AG08395 (cell line): ENCODE measurements around the gene PRKG1.
A peak's percentile ranks its signal among the peaks of the same experiment; 100 is the strongest.
"Not testable (repeated sequence)": the region's sequence is repeated elsewhere in the genome, so short reads cannot be mapped to it uniquely, and the experiment has no call there.

Source experiments
- DNase-seq: peaks from one replicate; pipeline ENCODE4 v3.0.0; 2012; ENCODE audit warnings: mixed read lengths, low spot score

PRKG1 gene

DNA sequence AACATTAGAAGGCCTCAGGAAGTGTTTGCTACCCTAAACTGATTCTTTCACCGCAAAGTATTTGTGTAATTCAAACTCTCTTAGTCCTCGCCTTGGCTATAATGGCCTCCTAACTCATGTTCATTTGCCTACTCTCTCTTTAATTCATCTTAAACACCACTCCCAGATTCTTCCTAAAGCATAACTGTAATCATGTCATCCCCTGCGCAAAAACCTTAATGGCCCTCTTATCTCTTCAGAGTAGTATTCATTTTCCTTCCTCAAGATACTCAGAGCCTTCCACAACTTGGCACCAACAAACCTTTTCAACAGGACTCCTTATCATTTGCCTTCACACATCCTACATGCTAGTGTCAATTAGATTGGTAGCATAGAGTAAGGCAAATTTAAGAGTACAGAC lies 582.2 kb downstream of the PRKG1 start:
- no peak for DNase-seq

DNA sequence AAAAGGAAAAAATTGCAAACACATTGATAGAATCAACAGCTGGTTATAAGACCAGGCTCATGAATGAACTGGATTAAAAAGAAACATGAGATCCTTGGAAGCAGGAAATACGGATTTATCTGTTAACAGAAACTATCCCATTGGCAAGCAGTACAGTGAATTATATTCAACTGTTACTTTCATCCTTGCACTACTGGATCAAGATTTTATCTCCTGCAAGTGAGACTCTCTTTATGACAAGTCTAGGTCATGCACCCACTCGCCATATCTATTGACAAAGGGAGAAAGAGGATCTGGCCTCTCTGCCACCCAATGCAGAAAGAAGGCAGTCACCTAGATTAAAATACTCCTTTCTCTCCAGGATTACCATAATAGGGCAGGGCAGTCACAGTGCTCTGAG lies 583.7 kb downstream of the PRKG1 start:
- DNase-seq = no peak

DNA sequence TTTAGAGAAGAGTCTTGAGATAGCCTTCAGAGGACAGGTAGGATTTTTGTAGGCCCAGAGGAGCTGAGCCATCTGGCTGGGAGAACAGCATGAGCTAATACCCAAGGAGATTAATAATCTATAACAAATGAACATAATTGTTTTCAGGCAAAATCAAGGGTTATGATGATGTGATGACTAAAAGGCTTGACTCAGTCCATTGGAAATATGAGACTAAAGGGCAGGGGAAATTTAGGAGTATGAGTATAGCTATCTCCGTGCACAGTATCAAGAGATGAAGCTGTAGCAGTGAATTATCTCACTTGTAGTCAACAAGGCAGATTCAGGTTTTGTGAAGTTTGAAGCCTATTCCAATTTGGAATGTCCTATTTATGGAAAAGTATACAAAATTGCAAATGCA lies 585.1 kb downstream of the PRKG1 start:
- no peak for DNase-seq

DNA sequence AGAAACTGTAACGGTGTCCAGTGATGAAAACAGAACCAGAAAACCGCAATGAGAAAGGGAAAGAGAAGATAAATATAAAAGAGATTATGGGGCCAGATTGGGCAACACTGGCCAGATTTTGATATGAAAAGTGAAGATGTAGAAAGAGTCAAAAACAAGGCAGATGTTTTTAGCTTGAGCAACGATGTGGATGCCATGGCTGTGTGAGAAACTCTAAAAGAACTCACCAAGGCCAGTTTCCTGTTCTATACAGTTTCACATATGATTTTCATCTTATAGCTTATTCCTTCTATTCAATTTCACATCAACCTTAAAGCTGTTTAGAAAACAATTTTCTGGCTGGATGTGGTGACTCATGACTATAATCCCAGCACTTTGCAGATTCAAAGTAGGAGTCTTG lies 588.8 kb downstream of the PRKG1 start:
- DNase-seq = no peak

DNA sequence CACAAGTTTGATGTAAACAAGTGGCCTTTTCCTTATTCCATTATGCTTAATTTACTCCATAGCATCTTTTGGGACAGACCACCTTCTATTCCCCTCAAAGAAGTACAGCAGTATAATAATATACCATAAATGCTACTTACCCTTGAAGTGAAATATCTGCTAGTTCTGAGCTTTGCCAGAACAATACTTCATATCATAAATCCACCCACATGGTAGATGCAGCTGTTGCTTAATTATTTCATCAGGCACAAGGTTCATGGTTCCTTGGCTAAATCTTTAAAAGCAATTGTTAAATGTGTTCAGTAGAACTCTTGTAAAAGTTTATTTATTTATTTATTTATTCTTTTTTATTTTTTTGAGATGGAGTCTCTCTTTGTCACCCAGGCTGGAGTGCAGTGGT lies 592.2 kb downstream of the PRKG1 start:
- no peak for DNase-seq

DNA sequence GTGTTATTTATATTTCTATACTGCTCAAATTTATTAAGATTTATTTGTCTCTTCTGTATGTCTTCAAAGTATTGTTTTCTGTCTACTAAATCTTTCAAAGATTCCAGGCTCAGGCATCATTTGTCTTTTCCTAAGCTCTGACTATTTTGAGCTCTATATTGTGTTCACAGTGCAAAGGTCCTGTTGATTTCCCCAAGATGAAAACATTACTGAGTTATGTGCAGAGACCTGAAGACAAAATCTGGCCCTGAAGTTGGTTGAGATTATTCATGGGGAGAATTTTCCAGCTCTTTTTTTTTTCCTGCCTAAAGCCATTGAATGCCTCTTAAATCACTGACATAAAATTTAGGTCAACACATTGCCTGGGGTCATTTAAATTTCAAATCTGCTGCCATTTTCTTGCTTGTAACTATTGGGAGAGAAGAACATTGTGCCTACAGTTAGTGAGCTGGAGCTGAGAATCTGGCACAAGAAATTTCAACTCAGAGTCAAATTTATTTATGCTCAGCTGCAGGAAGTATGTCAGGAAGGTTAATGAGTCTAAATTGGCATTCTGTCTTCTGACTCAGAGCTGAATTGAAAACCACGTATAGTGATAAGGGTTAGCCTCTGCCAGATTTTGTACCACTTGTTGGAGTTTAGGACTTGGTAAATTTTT lies 593.5 kb downstream of the PRKG1 start:
- peak; percentile 25 for DNase-seq

DNA sequence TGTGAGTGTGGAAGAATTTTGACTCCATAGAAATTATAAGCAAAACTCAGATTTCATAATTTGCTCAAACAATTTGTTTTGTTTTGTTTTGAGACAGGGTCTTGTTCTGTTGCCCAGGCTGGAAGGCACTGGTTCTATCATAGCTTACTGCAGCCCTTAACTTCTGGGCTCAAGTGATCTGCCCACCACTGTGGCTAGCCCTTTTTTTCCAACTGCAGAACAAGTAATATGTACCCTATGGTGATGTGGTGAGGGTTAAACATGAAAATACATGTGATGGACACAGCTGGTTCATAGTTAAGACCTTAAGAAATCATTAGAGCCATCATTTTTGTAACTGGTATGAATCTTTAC lies 594.0 kb downstream of the PRKG1 start:
- DNase-seq = no peak

DNA sequence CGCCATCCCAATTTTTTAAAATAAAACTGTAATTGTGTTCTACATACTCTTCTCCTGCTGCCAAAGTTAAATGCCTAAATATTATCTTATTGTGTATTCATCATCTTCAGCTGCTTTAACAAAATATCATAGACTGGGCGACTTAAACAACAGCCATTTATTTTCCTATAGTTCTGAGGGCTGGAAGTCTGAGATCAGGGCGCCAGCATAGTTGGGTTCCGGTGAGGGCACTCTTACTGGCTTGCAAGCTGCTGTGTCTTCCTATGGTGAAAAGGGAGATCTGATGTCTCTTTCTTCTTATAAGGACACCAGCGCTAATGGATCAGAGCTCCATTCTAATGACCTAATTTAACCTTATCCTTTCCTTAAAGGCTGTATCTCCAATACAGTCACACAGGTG lies 594.8 kb downstream of the PRKG1 start:
- no peak for DNase-seq

DNA sequence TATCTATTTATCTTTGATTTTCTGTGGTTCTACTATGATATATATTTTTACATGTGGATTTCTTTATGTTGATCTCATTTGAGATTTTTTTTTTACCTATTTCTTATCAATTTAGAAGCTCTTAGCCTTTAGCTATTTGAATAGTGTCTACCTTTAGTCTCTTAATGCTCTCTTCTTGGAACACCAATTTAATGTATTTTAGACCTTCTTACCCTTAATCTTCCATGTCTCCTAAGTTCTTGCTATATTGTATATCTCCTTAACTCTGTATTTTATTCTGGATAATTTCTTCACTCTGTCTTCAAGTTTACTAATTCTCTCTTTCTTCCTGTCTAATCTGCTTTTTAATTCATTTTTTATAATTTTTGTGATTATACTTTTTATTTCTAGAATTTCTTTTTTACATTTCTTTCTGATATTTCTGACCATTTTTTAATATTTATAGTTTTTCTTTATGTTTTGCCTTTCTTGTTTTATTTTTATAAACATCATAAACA lies 597.8 kb downstream of the PRKG1 start:
- DNase-seq = no peak

DNA sequence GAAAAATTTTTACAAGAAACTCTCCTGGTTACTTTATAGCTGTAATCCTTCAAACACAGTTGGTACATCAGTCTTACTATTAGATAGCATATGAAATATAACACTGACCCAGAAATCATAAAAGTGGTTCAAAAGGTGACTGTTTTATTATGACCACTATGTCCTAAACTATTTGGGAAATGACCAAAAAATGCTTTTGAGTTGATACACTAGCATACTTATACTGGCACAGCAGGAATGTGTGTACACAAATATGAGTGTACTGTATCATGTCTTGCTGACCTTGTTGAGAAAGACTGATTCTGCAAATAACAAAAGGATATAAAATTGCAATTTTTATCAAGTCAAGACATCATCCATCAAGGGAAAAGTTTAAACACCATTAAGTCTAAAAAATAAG lies 600.8 kb downstream of the PRKG1 start:
- DNase-seq = peak; percentile 8

DNA sequence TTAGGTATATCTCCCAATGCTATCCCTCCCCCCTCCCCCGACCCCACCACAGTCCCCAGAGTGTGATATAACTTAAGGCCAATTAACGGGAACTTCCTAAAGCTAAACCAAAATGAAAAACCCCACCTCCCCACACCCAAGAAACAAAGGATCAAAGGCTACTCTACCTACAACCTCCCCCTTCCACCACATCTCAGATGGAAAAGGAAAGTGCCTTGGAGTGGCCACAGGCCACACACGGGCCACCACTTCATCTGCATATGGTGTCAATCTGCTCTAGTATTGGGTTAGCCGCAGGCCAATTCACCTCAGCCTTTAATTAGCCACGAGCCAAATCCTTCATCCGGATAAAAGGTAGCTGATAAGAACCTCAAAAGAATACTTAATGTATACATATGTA lies 605.6 kb downstream of the PRKG1 start:
- DNase-seq = no peak

DNA sequence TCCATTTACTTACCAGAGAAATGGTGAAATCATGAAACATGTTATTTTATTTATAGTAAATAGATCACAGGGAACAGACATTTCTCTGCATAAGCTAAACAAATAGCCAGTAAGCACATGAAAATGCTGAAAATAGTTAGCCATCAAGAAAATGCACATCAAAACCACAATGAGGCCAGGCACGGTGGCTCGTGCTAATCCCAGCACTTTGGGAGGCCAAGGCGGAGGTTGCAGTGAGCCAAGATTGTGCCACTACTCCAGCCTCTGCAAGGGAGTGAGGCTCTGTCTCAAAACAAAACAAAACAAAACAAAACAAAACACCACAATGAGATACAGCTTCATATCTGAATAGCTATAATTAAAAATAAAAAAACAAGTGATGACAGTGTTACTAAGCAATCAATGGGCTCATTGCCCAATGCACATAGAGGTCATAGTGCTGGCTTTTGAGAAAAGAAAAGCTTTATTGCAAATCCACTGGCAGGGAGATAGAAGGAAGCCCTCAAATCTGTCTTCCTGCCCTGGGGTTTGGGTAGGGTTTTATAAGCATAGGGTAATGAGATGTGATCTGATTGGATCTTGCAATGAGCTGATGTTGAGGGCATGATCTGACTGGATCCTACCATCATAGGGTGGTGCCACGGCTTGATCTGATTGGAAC lies 608.9 kb downstream of the PRKG1 start:
- peak; percentile 46 for DNase-seq

DNA sequence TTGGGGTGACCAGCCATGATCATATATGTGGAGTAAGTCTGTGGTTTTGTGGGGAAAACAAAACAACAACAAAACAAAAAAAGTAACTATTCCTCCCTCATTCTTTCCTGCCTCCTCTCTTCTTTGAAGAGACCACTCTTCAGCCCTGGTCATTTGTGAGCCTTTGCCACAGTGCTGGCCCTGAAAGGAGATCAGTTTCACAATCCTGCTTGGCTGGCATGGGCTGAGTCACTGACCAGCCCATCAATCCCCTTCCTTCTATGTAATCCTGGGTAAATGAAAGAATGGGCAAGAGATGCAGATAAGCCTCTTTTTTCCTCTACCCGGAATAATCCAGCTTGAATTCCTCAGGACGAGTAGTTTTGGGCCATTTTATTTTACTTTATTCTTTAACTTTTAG lies 611.5 kb downstream of the PRKG1 start:
- peak; percentile 9 for DNase-seq

DNA sequence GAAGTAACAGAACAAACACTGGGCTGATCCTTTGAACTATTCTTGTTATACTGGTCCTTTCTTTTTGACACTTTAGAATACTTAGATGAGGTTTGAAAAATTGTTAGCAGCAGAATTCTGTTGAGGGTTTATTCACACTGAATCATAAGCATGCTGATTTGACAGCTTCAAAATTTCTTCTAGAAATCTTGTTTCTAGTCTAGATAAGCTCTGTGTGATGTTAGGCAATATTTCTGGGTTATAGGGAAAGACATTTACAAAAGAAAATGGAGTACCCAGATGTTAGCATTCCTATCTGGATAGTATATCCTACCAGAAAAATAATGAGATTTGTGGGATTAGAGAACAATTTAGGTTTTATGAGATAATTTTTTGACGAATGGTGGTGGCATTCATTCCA lies 613.0 kb downstream of the PRKG1 start:
- no peak for DNase-seq

DNA sequence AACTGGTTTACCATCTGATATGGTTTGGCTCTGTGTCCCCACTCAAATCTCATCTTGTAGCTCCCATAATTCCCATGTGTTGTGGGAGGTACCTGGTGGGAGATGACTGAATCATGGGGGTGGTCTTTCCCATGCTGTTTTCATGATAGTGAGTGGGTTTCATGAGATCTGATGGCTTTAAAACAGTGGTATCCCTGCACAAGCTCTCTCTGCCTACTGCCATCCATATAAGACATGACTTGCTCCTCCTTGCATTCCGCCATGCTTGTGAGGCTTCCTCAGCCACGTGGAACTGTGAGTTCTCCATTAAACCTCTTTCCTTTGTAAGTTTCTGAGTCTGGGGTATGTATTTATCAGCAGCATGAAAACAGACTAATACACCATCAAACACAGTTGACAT lies 614.5 kb downstream of the PRKG1 start:
- not testable (repeated sequence) for DNase-seq

DNA sequence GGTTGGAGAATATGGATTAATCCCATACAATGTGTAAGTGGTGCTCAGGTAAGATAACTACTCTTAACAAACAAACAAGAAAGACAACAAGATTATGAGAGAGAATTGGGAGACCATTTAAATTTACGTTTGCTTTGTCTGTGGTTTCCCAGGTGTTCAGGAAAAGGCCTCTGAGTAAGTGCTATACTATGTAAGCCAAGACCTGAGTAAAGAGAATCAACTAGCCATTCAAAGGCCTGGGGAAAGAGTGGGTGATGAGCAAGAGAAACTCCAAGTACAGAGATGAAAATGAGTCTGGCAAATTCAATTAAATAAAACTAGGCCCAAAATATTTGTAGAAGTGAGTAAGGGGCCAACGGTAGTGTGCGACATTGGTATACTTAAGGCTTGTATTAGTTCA lies 615.2 kb downstream of the PRKG1 start:
- no peak for DNase-seq

DNA sequence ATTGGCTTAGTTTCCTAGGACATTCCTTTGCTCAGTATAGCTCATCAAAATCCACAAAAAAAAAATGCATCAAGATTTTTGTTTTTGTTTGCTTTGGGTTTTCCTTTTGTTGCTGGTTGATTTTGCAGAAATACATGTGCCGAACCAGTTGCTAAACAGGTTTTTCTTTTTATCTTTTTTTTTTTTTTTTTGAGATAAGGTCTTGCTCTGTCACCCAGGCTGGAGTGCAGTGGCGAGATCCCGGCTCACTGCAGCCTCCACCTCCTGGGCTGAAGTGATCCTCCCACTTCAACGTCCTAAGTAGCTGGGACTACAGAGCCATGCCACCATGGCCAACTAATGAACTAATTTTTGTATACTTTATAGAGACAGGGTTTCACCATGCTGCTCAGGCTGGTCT lies 616.8 kb downstream of the PRKG1 start:
- DNase-seq = no peak

DNA sequence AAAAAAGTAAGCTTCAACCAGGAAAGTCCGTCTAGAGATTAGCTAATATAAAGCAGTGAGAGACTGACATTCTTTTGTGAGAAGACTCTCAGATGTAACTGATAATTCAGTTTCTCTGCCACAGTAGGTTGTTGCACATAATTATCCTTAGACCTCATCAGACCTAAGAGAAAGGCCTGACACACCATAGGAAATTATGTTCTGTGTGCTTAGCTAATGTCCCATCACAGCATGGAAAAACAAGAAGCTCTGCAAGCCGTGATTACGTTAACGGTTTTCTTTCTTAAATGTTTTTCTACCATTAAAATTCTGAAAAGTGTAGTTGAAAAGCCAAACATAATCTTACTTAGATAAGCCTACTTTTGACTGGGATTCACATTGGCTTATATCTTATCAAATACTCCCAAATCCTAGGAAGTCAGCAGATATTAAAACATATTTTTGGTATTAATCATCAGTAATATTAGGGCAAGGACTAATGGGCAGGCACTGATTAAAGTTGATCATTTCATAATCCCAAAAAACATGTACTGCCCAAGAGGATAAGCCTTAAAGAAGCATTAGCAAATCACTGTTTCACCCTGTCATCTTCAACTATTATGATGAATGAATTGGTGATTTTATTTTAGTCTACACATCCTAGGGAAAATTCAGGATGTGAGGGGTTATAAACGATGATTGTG lies 619.9 kb downstream of the PRKG1 start:
- no peak for DNase-seq

DNA sequence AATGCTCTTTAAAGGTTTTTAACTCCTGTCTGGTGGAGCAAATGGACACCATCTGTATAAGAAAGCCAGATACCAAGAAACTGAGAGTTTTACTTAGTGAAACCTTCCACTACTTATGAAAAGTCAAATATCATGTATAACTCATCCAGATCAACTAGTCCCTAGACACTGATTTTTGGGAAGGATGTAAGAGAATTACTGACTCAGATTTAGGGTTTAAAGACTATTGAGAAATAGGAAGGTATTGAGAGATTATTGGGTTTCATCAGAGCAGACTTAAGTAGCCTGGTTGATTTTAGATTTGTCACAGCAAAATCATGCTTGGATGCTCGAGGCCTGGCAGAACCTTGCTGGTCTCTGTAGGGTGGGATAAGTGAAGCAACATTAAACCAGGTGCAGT lies 622.0 kb downstream of the PRKG1 start:
- no peak for DNase-seq

DNA sequence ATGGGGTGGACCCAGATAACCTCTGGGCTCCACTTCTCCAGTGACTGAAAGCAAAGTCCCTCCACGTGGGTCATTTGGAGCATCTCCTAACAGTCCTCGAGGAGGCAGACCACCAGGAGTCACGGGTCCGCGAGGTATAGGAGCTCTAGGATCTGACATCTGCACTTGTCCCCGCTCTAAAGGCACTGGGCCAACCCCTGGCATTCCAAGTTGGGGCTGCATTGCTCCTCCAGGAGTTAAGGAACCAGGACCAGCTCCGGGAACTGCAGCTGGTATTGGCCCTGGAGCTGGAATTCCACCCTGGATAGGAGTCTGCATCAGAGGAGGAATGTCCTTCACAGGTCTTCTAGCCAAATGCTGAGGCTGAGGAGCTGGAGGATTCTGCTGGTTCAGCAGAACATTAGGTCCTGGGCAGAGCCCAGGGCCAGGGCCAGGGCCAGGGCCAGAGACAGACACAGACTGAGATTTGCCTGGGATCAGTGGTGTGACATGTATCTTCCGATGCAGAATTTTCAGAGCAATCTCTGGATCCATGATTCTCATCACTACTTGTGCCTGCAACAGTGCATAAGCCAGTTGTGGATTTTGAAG lies 624.3 kb downstream of the PRKG1 start:
- no peak for DNase-seq

DNA sequence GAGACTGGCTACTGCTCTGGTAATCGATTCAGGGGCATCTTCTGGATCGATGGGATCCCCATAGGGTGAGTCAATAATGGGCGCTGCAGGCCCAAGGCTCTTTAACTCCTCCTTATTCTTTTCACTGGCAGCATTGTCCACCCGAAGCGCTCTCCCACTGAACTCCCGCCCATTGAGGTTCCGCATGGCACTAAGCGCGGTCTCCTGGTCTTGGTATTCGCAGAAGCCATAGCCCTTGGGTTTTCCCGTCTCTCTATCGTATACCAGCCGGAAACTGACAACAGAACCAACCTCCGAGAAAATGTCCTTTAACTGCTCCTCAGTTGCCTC lies 624.8 kb downstream of the PRKG1 start:
- DNase-seq = peak; percentile 19

DNA sequence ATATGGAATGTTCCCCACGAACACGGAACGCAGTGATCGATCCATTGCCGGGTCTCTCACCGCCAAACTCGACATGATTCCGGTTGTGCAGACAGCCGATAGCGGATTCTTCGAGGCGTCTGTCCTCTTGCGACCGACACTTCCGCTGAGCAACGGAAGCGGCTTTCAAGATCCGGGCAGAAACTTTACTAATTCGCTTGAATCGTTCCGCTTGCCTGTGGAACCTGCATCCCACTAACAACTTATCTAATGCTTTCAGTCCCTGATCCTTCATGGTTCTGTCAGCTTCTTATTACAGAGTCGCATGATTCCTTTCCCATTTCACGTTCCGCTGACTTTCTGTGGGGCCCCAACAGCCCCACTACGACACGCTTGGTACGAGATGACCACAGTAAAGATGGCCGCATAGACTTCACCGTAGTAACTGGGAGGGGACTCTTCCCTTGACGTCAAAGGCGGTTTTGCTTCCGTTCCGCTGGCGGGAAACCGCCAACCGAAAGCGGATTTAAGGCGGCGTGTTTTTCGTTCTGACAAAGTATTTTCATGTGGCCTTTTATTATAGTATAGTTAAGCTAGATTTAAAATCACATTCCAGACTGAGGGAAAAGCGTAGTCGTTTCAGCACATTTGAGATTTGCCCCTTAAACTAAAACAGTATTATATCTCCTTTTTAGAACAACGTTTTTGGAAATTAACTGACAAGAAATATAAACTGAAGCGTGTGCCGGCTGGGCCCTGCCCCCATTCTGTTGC lies 625.4 kb downstream of the PRKG1 start, which contains the start of gene CSTF2T:
CSTF2T (minus strand) TSS at position 121 of the 753 bp plus-strand sequence; CDS start at position 75, 46 bp downstream.
- peak; percentile 83 for DNase-seq
